Caco-2 (cell line): ENCODE results near the gene LACTB. TPM values are rescaled to one million over a fixed set of nuclear protein-coding genes. Genes with fewer than 3 reads are reported as not detected.
A peak's percentile ranks its signal among the peaks of the same experiment; 100 is the strongest.

Source experiments
- BruUV-seq: library from RNA; stranded (reverse); fragments of 400-500 nt; replicated peaks from 2 replicates; lab custom pipeline; 2021; lab: Mats Ljungman, UMichigan
- CTCF ChIA-PET: fragments of 300-600 bp; sonication (Branson Sonifier 250); formaldehyde crosslinking; loops from one replicate; lab custom pipeline; 2022; ENCODE audit warnings: antibody characterized with exemption; lab: Charles Lee
- POLR2A ChIA-PET: fragments of 300-600 bp; sonication (Branson Sonifier 250); formaldehyde crosslinking; loops from one replicate; lab custom pipeline; 2022; ENCODE audit warnings: antibody characterized with exemption; lab: Charles Lee
- DNase-seq, 2 experiments: peaks; one replicate each; pipeline versions ENCODE4 v3.0.0 to v3.0.0-alpha.2; 2020 to 2022
- H3K27me3 ChIP-seq: replicated peaks from 2 replicates; pipeline ENCODE4 v1.6.0; 2011; ENCODE audit warnings: low read length; ENCODE audit not compliant: control insufficient read depth, insufficient read depth
- H3K36me3 ChIP-seq: 2 replicates; pipeline ENCODE4 v1.5.1; 2011; ENCODE audit warnings: low read length; ENCODE audit not compliant: control insufficient read depth, insufficient read depth
- H3K4me1 ChIP-seq: fragments of 250-450 bp; sonication (Bioruptor Pico); 2 replicates; pipeline ENCODE4 v1.5.1; 2020; ENCODE audit warnings: mild to moderate bottlenecking
- H3K4me3 ChIP-seq: 2 replicates; pipeline ENCODE4 v1.5.1; 2011; ENCODE audit warnings: low read depth, mild to moderate bottlenecking, control low read depth, low read length
- H3K9me3 ChIP-seq: fragments of 250-450 bp; sonication (Bioruptor Pico); 2 replicates; pipeline ENCODE4 v1.5.1; 2020; ENCODE audit warnings: mild to moderate bottlenecking, moderate library complexity
- H3K27ac Mint-ChIP-seq: one replicate; pipeline ENCODE4 v1.8.0; 2022; ENCODE audit warnings: mixed read lengths; ENCODE audit not compliant: unreplicated experiment
- H3K27me3 Mint-ChIP-seq: one replicate; pipeline ENCODE4 v1.8.0; 2022; ENCODE audit warnings: mixed read lengths; ENCODE audit not compliant: insufficient read depth, unreplicated experiment
- H3K36me3 Mint-ChIP-seq: one replicate; pipeline ENCODE4 v1.8.0; 2022; ENCODE audit warnings: mild to moderate bottlenecking, mixed read lengths; ENCODE audit not compliant: insufficient read depth, unreplicated experiment
- H3K4me1 Mint-ChIP-seq: one replicate; pipeline ENCODE4 v1.8.0; 2022; ENCODE audit warnings: low read depth, mixed read lengths; ENCODE audit not compliant: unreplicated experiment
- H3K4me3 Mint-ChIP-seq: one replicate; pipeline ENCODE4 v1.8.0; 2022; ENCODE audit warnings: mild to moderate bottlenecking, moderate library complexity, mixed read lengths; ENCODE audit not compliant: unreplicated experiment
- H3K9me3 Mint-ChIP-seq: one replicate; pipeline ENCODE4 v1.8.0; 2022; ENCODE audit warnings: mixed read lengths; ENCODE audit not compliant: unreplicated experiment
- CTCF ChIP-seq, 2 experiments: fragments of 200-600 bp in 1 of 2; IDR thresholded peaks; 1 replicate in 1 of 2; 2 replicates in 1 of 2; pipeline versions ENCODE4 v1.5.1 to v1.8.0; 2011 to 2022; ENCODE audit warnings: antibody characterized with exemption in 1 of 2, control low read depth in 1 of 2, inconsistent platforms in 1 of 2, low read depth in 1 of 2, low read length in 1 of 2, mild to moderate bottlenecking in 1 of 2, moderate library complexity in 1 of 2; ENCODE audit not compliant: insufficient read depth in 1 of 2, severe bottlenecking in 1 of 2, unreplicated experiment in 1 of 2
- intact Hi-C: fragments of 100-400 bp; cut with micrococcal nuclease; formaldehyde crosslinking; loops from one replicate; pipeline ENCODE4 v1.10.0; 2022; ENCODE audit not compliant: unreplicated experiment
- total RNA-seq: library from RNA; stranded (reverse); gene quantifications from 2 replicates; pipeline ENCODE4 v1.2.3, GENCODE V29; 2022

LACTB gene
- total RNA-seq, 1 experiment from 2014 or later, result 8.4 TPM

DNA sequence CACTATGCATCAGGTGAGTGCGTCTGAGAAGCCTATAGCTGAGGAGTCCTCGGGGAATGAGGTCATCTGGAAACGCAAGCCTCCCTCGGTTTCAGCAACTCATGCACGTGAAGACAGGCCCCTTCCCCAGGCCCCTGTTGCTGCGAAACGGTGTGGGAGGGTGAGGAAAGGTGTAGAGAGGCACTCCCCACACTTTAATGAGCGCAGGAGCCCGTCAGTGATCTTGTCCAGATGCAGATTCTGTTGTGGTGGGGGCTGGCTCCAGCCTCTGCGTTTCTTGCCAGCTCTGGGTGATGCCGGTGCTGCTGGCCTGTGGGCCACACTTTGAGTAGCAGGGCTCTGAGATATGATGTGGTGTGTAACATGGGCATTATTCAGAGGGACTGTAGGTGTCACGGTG is 38.6 kb upstream of the LACTB start:
- no peaks in the 10 kb centered on the region for H3K27me3 Mint-ChIP-seq
- Histone ChIP-seq H3K27me3 (no peaks in the 10 kb centered on the region), H3K9me3 (no peaks in the 10 kb centered on the region), H3K4me1 (peaks cover 40% of the 10 kb centered on the region), H3K36me3 (no peaks in the 10 kb centered on the region), H3K4me3 (no peak overlapping the region)
- CTCF ChIA-PET, result interaction anchor here (4.3 kb wide), 1 partner anchor 35 kb away, joined by 17 read pairs; no protein-coding TSS in a partner anchor
- H3K27ac Mint-ChIP-seq, result peak overlapping the region; percentile 98
- H3K36me3 Mint-ChIP-seq, result peaks cover 5% of the 10 kb centered on the region
- BruUV-seq, result no TSS peak
- no peaks in the 10 kb centered on the region for H3K9me3 Mint-ChIP-seq
- no peak for TF ChIP-seq CTCF (IDR thresholded peaks at IDR 0.05; ENCODE audit: insufficient read depth in 1 of 2, low read depth in 1 of 2, low read length in 1 of 2, severe bottlenecking in 1 of 2, unreplicated experiment in 1 of 2)
- DNase-seq, result no peak
- POLR2A ChIA-PET, result no interaction called here
- intact Hi-C loops, result no loop called here
- peaks cover 24% of the 10 kb centered on the region for H3K4me1 Mint-ChIP-seq
- H3K4me3 Mint-ChIP-seq, result no peak overlapping the region

GRCh38 chr15:63083541-63083940 is 38.1 kb upstream of the LACTB start:
- CTCF ChIA-PET, result interaction anchor here (4.3 kb wide), 1 partner anchor 35 kb away, joined by 17 read pairs; no protein-coding TSS in a partner anchor
- H3K36me3 Mint-ChIP-seq, result peaks cover 5% of the 10 kb centered on the region
- H3K4me1 Mint-ChIP-seq, result peaks cover 24% of the 10 kb centered on the region

GRCh38 chr15:63084806-63085205 is 36.9 kb upstream of the LACTB start:
- Mint-ChIP-seq H3K27me3 (no peaks in the 10 kb centered on the region), H3K4me1 (peaks cover 30% of the 10 kb centered on the region), H3K4me3 (no peak overlapping the region), H3K9me3 (no peaks in the 10 kb centered on the region), H3K27ac (no peak overlapping the region), H3K36me3 (peaks cover 5% of the 10 kb centered on the region)
- no peak overlapping the region for H3K4me3 ChIP-seq
- H3K27me3 ChIP-seq, result no peaks in the 10 kb centered on the region
- CTCF ChIA-PET, result interaction anchor here (2.7 kb wide), 1 partner anchor 37 kb away, joined by 7 read pairs; no protein-coding TSS in a partner anchor
- BruUV-seq, result no TSS peak
- DNase-seq, result no peak
- intact Hi-C loops, result no loop called here
- POLR2A ChIA-PET, result no interaction called here
- H3K4me1 ChIP-seq, result peaks cover 36% of the 10 kb centered on the region
- no peaks in the 10 kb centered on the region for H3K36me3 ChIP-seq
- no peaks in the 10 kb centered on the region for H3K9me3 ChIP-seq
- TF ChIP-seq CTCF (IDR thresholded peaks at IDR 0.05; ENCODE audit: insufficient read depth in 1 of 2, low read depth in 1 of 2, low read length in 1 of 2, severe bottlenecking in 1 of 2, unreplicated experiment in 1 of 2), result no peak

More at GRCh38 chr15:63083541-63083940, 38.1 kb upstream of the LACTB start:
- H3K27me3 ChIP-seq, result no peaks in the 10 kb centered on the region
- peak overlapping the region; percentile 98 for H3K27ac Mint-ChIP-seq
- no TSS peak for BruUV-seq
- H3K9me3 Mint-ChIP-seq, result no peaks in the 10 kb centered on the region
- POLR2A ChIA-PET, result no interaction called here
- no peak for DNase-seq
- no peak for TF ChIP-seq CTCF (IDR thresholded peaks at IDR 0.05; ENCODE audit: insufficient read depth in 1 of 2, low read depth in 1 of 2, low read length in 1 of 2, severe bottlenecking in 1 of 2, unreplicated experiment in 1 of 2)
- peaks cover 40% of the 10 kb centered on the region for H3K4me1 ChIP-seq
- H3K9me3 ChIP-seq, result no peaks in the 10 kb centered on the region
- H3K27me3 Mint-ChIP-seq, result no peaks in the 10 kb centered on the region
- H3K36me3 ChIP-seq, result no peaks in the 10 kb centered on the region
- intact Hi-C loops, result no loop called here
- H3K4me3 Mint-ChIP-seq, result no peak overlapping the region
- no peak overlapping the region for H3K4me3 ChIP-seq
